Activated CD8-positive, alpha-beta memory T cell treated with anti-CD3 and anti-CD28 coated beads for 1 hour (primary cell): ENCODE measurements around the gene P4HA2.

ENCODE experiments used
- DNase-seq, 2 donors: peaks; one replicate each; pipeline ENCODE4 v3.0.0-alpha.2; 2020; ENCODE audit warnings: low read depth in 1 of 2; ENCODE audit errors: extremely low read depth in 1 of 2

P4HA2 gene

GRCh38 chr5:132225165-132226032 is 2.3 kb downstream of the P4HA2 start:
- no peak for DNase-seq

DNA sequence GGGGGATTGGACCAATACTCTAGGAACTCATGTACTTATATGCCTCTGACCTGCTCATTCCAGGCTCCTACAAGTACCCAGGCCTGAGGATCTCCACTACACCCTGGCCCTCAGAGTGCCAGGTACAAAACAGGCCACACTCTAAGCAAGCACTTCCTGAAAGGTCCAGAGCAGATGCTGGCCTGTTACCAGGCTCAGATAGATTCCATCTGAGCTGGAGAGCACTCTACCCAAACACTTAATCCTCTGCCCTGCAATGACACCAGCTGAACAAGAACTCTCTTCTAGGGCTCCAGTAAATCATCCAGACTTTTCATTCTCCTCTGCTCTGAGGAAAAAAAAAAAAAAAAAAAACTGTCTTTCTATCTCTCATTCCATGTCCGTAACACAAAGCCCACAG is 2.9 kb downstream of the P4HA2 start:
- no peak for DNase-seq

GRCh38 chr5:132223861-132224260 is 3.8 kb downstream of the P4HA2 start:
- DNase-seq: no peak

DNA sequence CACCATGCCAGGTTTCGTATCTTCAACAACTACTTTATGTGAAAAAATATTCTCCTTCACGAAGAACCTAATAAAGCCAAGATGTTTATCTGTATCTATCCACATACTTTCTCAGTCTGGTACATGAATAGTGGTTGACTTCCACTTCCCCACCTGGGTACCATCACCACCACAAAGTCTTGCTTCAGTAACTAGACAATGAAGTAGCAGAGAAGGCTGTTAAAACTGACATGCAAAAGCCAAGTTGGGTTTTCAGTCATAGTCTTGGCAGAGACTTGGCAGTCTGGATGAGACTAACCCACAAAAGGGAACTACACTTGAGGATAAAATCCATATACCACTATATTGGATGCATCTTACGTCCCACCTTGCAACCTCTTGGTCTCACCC is 5.0 kb downstream of the P4HA2 start:
- no peak for DNase-seq

- DNase-seq: no peak
Measured at GRCh38 chr5:132221781-132222648, 5.6 kb downstream of the P4HA2 start.

DNA sequence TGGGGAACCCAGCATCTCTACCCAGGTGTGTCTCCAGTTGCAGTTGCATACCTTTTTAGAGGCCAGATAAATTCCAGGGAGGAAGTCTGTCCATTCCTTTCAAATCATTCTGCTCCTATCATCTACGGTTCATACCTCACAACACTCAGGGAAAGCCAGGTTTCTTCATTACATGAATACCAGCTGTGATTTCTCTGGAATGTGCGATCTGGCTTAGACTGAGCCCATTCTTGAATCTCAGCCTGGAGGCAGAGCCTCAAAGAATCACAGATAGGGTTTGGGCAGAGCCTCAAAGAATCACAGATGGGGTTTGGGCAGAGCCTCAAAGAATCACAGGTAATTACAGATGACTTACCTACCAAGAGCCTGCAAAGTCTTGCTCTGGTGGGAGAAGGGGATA is 7.2 kb downstream of the P4HA2 start:
- DNase-seq: no peak

DNA sequence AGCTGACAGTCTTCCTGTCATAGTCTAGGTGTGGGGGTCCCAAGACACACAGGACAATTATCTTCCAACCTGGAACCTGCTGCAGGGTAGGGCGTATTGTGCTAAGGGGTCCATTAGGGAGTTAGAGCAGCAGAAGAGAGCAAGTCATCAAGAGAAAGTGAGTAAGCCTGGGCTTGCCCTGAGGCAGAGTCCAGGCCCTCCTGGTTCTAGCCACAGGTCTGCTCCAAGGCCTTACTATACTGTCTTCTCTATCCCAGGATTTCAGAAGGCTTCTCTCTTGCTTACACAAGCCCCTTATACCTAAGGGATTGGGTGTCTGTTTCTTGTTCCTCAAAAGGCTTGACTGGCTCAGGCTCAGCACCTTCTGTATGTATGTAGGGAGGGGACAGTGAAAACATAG is 7.7 kb downstream of the P4HA2 start:
- no peak for DNase-seq

- no peak for DNase-seq
Measured at GRCh38 chr5:132219289-132219970, 8.2 kb downstream of the P4HA2 start.

DNA sequence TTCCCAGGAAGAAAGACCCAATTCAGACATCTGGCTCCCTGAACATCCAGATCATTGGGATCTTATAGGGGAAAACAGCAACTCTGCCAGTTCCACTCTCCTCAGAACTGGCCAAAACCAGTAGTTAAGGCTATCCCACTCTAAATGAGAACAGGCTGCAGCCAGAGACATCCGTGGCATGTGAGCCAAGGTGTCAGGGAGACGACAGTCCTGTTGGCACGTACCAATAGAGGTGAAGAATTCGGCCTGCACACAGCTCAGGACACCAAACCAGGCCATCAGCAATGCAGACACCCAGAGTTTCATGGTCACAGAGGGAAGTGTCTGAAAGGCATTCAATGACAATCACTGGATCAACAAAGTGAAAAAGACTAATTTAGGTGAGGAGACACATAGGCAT is 9.3 kb downstream of the P4HA2 start:
- DNase-seq: no peak

- no peak for DNase-seq
Measured at GRCh38 chr5:132215329-132215728, 12.3 kb downstream of the P4HA2 start.

DNA sequence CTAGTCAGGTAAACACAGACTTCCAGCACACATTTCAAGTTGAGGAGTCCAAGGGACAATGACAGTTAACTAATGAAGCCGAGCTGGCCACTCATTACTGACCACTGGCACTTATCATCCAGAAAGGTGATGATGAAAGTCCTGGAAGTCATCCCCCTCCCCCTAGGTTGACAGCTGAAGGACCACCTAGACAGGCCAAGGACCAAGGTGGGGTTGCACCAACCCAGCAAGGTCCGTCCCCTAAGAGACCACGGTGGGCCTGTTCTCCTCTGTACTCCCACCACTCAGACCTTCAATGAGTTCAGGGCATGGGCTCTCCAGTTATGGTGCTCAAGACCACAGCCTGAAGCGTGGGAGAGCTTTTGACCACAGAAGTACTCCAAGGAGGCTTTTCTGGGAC is 13.2 kb downstream of the P4HA2 start:
- no peak for DNase-seq

GRCh38 chr5:132213666-132214065 is 14.0 kb downstream of the P4HA2 start:
- DNase-seq: no peak

- no peak for DNase-seq
Measured at GRCh38 chr5:132211787-132212186, 15.9 kb downstream of the P4HA2 start.

GRCh38 chr5:132210944-132211343 is 16.7 kb downstream of the P4HA2 start:
- no peak for DNase-seq

DNA sequence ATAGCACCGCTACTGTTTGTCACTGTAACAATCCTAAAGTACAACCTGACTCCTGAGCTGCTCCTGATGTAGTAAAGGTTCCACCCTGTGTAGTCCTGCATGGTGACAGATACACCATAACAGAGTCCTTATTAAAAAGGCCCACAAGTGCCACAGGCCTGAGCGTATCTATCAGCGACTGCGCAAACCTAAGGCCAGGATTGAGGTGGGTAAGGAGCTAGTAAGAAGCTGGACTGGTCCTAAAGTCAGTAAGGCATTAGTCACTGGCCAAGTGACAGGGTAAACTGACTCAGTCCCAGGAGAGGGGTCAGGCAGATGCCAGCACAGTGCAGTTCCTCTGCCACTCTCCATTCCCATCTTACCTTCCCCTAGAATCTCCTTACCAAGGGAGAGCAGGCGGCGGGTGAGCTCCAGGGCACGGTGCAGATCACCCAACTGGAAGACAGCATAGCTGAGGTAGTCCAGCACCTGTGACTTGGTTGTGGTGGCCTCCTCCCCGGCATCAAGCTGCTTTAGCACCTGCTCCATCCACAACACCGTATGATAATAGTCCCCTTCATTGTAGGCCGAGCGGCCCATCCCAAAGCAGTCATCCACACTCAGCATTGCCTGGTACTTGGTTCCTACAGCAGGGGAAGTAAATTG is 17.6 kb downstream of the P4HA2 start:
- DNase-seq: no peak

- no peak for DNase-seq
Measured at GRCh38 chr5:132209131-132209530, 18.5 kb downstream of the P4HA2 start.

- no peak for DNase-seq
Measured at GRCh38 chr5:132207778-132208177, 19.9 kb downstream of the P4HA2 start.

DNA sequence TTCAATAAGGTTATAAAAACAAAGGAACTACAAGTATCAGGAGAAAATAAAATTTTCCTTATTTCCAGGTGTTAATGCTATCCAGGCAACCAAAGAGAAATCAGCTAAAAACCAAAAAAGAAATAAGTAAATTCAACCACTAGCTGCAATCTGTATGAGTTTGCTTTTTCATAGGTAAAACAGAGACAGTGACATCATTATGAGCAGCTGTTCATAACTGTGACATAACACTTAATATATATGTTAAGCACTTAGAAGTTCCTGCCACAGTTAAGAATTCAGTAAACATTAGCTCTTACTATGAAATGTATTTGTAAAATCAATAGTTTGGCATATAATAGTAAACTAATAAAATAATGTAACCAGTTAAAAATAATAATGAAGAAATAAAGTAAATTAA is 20.9 kb downstream of the P4HA2 start:
- DNase-seq: no peak

DNA sequence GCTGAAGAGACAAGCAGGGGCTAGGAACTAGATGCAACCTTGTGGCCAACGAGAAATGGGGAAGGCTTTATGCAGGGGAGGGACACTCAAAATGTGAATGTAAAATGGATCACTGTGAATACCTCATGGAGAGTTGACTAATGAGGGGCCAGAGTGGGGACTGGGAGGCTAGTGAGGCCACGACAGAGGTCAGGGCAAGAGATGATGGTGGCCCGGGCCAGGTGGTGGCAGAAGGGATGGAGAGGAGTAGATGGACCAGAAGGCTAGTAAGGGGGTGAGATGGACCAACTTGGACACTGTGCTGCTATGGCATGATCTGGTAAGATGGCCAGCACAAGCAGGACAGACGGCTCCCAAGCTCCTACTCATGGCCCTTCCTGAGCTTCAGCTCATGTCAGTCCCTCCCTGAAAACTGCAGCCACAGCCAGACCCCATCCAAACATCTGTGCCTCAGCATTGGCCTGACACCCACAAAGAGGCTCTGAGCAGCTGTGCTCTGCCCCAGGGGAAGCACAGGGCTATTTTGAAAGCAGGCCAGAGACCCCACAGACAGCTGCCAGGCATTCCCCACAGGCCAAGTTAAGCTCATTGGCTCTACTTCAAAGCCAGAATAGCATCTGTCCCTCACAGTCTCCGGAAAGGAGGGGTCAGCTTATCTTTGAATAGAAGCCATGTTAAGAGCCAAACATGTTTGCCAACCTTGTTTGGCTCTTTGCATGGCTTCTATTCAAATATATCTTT is 22.1 kb downstream of the P4HA2 start:
- no peak for DNase-seq
